ENCODE measurements around the gene COQ5. TPM values are rescaled to one million over a fixed set of nuclear protein-coding genes. Genes with fewer than 3 reads are reported as not detected.

The COQ5 gene
- total and polyA plus RNA-seq, 4 donors, result 21.1 to 28.4 (median 24.4) TPM

DNA sequence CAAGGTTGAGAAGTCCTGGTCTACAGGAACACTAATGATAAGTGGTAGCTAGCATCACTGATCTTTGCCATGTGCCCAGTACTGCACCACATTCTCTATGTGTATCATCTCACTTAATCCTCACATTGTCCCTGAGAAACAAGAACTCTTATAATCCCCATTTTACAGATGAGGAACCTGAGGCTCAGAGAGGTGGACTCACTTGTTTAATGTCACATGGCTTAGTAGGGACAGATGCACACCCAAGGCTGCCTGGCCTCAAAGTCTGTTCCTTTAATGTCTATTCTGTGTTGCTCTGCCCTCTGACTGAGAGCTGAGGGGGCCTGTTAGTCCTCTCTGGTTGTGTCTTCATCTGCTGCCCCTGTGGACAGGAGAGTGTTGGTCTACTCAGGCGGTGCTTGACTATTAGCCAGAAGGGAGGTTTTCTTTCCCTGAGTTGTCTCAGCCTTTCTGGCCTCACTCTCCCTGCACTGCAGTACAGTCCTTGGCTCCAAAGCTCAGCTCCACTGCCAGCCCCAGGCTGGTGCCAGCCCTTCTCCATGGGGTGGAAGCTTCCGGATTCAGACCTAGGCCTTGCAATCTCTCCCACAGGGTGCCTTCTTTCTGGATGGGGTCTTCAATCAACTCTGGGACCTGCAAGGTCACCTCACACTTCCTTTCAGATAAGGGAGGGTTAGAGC is 38.0 kb downstream of the COQ5 start:
- DNase-seq, result no peak
- Histone ChIP-seq H3K36me3 (ENCODE audit: control insufficient read depth in 4 of 4, insufficient read depth in 4 of 4, low read length in 4 of 4) (peaks cover 0 to 9% (median 5%) of the 10 kb centered on the region in 4 donors), H3K9ac (ENCODE audit: insufficient read depth in 1 of 2, low read length in 2 of 2) (no peak overlapping the region), H3K4me3 (no peak overlapping the region), H3K27ac (ENCODE audit: low read depth in 1 of 2, low read length in 1 of 2) (no peak overlapping the region), H3K9me3 (ENCODE audit: control insufficient read depth in 4 of 4, insufficient read depth in 3 of 4, low read length in 3 of 4) (no peaks in the 10 kb centered on the region), H3K27me3 (ENCODE audit: control insufficient read depth in 3 of 3, insufficient read depth in 3 of 3, low read length in 2 of 3) (no peaks in the 10 kb centered on the region), H3K4me1 (ENCODE audit: control insufficient read depth in 5 of 5, insufficient read depth in 5 of 5, low read length in 5 of 5) (peaks cover 0 to 9% (median 5%) of the 10 kb centered on the region in 5 donors)
- ATAC-seq (ENCODE audit: insufficient read depth, low FRiP score), result no peak
- no peak for TF ChIP-seq CTCF (IDR thresholded peaks at IDR 0.05; ENCODE audit: control extremely low read depth, extremely low read depth)
- 94 to 95% methylated on average over 2 of the region's 2 CpGs for WGBS, 2 donors

- peaks cover 0 to 9% (median 5%) of the 10 kb centered on the region in 4 donors for H3K36me3 ChIP-seq (ENCODE audit: control insufficient read depth in 4 of 4, insufficient read depth in 4 of 4, low read length in 4 of 4)
- H3K27me3 ChIP-seq (ENCODE audit: control insufficient read depth in 3 of 3, insufficient read depth in 3 of 3, low read length in 2 of 3), result no peaks in the 10 kb centered on the region
- no peak overlapping the region for H3K4me3 ChIP-seq
- DNase-seq (no peak), ATAC-seq (ENCODE audit: insufficient read depth, low FRiP score) (no peak)
- H3K9ac ChIP-seq (ENCODE audit: insufficient read depth in 1 of 2, low read length in 2 of 2), result no peak overlapping the region
- H3K4me1 ChIP-seq (ENCODE audit: control insufficient read depth in 5 of 5, insufficient read depth in 5 of 5, low read length in 5 of 5), result peaks cover 0 to 9% (median 5%) of the 10 kb centered on the region in 5 donors
- TF ChIP-seq CTCF (IDR thresholded peaks at IDR 0.05; ENCODE audit: control extremely low read depth, extremely low read depth), result no peak
- no peaks in the 10 kb centered on the region for H3K9me3 ChIP-seq (ENCODE audit: control insufficient read depth in 4 of 4, insufficient read depth in 3 of 4, low read length in 3 of 4)
- WGBS, 2 donors, result 97 to 98% methylated on average over 5 of the region's 5 CpGs
- no peak overlapping the region for H3K27ac ChIP-seq (ENCODE audit: low read depth in 1 of 2, low read length in 1 of 2)
These were observed 38.6 kb downstream of the COQ5 start for GRCh38 chr12:120490325-120490724.

DNA sequence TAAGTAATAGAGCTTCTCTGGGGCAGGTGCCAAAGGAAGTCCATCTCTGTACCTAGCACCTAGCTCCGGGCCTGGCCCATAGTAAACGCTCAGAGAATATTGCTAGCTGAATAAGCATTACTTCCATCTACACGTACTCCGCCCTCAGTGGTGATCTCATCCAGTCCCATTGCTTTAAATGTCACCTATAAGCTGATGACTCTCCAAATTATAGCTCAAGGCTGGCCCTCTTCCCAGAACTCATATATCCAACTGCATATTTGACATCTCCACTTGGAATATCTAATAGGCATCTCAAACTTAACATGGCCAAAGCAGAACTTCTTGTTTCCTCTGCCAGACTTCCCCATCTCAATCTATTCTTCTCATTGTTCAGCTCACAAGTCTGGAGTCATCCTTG is 39.9 kb downstream of the COQ5 start:
- H3K27me3 ChIP-seq (ENCODE audit: control insufficient read depth in 3 of 3, insufficient read depth in 3 of 3, low read length in 2 of 3), result no peaks in the 10 kb centered on the region
- DNase-seq (no peak), ATAC-seq (ENCODE audit: insufficient read depth, low FRiP score) (no peak)
- no peak overlapping the region for H3K9ac ChIP-seq (ENCODE audit: insufficient read depth in 1 of 2, low read length in 2 of 2)
- H3K4me1 ChIP-seq (ENCODE audit: control insufficient read depth in 5 of 5, insufficient read depth in 5 of 5, low read length in 5 of 5), result peaks cover 0 to 2% (median 0%) of the 10 kb centered on the region in 5 donors
- H3K4me3 ChIP-seq, result no peak overlapping the region
- no peak for TF ChIP-seq CTCF (IDR thresholded peaks at IDR 0.05; ENCODE audit: control extremely low read depth, extremely low read depth)
- peaks cover 0 to 9% (median 5%) of the 10 kb centered on the region in 4 donors for H3K36me3 ChIP-seq (ENCODE audit: control insufficient read depth in 4 of 4, insufficient read depth in 4 of 4, low read length in 4 of 4)
- H3K27ac ChIP-seq (ENCODE audit: low read depth in 1 of 2, low read length in 1 of 2), result no peak overlapping the region
- no peaks in the 10 kb centered on the region for H3K9me3 ChIP-seq (ENCODE audit: control insufficient read depth in 4 of 4, insufficient read depth in 3 of 4, low read length in 3 of 4)
- WGBS, 2 donors, result 91 to 94% methylated on average over 4 of the region's 4 CpGs
